ENCODE data around the gene BAIAP3. TPM values are rescaled to one million over a fixed set of nuclear protein-coding genes. Genes with fewer than 3 reads are reported as not detected.

Gene BAIAP3
- total and polyA plus RNA-seq, 2 of the 4 experiments (the other 2 are of a cell fraction): 0.36 to 0.65 TPM

DNA sequence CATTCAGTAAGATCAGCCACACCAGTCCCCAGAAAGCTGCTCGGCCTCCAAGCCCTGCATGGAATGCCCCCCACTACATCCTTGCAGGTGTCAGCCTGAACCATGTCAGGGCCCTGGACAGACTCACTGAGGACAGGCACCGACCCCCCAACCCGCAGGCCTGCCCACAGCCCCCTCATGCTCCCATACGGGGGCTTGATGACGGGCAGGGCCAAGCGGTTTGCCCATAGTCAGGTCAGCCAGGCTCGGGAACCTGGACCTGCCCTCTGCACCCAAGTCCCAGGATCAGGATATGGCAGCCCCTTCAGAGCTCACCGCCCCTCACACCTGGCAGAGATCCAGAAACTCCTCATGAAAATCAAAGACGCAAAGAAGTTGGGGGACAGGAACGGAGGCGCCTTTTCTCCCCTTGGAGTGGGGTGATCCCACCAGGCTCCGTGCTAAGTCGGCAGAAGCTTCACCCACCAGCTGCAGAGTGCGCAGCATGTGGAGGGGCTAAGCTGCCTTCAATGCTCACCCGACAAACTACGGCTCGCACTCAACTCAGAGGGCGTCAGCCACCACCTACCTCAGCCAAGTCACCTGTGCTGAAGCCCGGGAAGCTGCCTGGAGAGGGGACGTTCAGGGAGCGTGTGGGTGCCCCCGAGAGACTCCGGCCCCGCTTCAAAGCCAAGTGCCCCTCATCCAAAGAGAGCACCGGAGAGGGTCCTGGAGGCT lies 44.8 kb downstream of the BAIAP3 start (continued):
- TF ChIP-seq, protein P1, sequence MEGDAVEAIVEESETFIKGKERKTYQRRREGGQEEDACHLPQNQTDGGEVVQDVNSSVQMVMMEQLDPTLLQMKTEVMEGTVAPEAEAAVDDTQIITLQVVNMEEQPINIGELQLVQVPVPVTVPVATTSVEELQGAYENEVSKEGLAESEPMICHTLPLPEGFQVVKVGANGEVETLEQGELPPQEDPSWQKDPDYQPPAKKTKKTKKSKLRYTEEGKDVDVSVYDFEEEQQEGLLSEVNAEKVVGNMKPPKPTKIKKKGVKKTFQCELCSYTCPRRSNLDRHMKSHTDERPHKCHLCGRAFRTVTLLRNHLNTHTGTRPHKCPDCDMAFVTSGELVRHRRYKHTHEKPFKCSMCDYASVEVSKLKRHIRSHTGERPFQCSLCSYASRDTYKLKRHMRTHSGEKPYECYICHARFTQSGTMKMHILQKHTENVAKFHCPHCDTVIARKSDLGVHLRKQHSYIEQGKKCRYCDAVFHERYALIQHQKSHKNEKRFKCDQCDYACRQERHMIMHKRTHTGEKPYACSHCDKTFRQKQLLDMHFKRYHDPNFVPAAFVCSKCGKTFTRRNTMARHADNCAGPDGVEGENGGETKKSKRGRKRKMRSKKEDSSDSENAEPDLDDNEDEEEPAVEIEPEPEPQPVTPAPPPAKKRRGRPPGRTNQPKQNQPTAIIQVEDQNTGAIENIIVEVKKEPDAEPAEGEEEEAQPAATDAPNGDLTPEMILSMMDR (conservative IDR thresholded peaks at IDR 0.05; ENCODE audit: low read depth, low read length): no peak
- TF ChIP-seq MAFK (IDR thresholded peaks at IDR 0.05; ENCODE audit: low read depth, low read length): no peak

All from IMR-90 (cell line).